ENCODE measurements around the gene COQ8B. TPM values are rescaled to one million over a fixed set of nuclear protein-coding genes. Genes with fewer than 3 reads are reported as not detected.

Gene COQ8B
- total RNA-seq: 40.7 TPM

DNA sequence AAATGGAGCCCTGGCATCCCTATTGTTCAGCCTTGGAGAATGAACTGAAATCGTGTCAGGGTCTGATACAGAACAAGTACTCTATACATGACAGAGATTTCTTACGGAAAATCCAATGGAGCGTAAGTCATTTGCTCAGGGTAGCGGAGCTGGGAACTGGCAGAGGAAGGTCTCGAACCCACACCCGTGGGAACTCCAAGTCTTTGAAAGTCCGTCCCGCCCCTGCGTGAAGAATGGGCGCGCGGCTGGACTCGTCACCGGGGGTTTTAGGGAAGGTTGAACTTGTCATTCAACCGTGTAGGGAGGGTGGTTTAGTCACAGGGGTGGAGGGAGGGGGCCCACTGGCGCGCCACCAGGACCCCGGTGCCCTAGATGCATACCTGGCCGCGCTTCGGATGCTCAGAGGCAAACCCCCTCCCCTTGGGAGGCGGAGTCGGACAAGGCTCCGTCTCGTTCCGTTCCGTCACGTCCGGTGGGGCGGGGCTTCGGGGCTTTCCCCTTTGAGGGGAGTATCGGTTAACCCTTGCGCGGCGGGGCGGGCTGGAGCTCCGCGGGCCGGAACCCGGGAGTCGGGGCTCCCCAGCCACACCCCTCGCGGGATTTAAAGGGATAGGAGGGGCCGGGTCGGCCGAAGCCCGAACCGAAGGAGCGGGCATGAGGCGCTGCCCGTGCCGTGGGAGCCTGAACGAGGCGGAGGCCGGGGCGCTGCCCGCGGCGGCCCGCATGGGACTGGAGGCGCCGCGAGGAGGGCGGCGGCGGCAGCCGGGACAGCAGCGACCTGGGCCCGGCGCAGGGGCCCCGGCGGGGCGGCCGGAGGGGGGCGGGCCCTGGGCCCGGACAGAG is at the start of gene COQ8B, which contains the start of gene ITPKC:
Gene COQ8B (minus strand): TSS at position 405 of the 843 bp plus-strand sequence. CDS start 2,254 bp downstream, outside the sequence.
Gene ITPKC (plus strand): TSS at position 631 of the 843 bp plus-strand sequence. CDS start 24 bp downstream, at position 655.

DNA sequence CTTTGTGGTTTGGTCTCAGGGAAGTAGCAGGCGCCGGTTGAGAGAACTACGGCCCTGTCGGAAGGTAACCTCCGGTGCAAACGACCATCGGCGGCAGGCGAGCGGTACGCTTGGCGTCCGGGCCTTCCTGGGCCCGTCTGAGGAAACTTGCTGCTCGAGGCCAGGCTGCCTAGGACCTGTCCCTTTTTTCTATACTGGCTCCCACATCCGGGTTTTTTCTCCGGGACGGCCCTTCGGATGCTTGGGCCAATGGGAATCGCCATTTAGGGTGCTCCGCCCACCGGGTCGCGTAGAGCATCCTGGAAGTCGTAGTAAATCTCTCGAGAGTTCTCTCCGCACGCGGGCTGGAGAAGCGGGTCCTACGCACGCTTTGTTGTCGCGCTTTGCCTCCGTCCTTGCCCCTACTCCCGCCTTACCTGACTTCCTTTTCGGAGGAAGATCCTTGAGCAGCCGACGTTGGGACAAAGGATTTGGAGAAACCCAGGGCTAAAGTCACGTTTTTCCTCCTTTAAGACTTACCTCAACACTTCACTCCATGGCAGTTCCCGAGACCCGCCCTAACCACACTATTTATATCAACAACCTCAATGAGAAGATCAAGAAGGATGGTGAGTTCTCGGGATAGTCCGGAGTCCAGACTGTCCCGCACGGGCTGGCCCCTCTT is 34.3 kb upstream of the COQ8B start, which contains the start of gene SNRPA:
Gene SNRPA (plus strand): TSS at position 330 of the 664 bp plus-strand sequence. CDS start 206 bp downstream, at position 536.

DNA sequence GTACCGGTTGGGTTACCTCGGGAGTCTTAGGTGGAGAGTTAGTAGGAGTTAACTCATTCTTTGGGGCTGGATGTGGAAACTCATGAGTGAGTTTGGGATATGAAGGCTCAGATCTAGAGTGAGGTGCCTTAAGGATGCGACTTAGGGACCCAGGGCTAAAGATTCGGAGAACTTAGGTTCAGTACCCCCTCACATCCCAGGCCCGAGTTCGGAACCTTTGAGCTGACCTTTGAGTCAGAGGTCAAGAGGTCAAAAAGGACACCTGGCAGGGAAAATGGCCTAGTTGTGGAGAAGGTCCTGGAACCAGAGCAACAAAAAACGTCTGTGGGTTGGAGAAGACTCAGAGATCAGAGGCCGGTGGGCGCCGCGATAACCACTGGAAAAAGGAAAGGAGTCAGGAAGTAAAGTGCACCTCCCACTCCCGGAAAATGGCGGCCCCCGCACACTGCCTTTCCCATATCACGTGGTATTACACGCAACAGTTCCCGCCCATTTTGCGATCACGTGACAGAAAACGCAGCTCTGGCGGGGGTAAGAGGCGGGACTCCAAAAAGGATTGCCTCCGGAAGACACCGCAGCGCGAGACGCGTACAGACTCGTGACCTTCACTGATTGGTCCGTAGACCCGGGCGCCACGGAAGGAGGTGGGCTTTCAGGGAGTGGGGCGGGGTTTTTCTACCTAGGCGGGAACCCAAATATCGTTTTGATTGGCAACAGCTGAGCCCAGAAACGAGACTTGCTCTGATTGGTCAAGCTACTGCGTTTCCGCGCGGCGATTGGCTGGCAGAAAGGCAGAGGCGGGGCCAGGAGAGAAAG is 33.6 kb upstream of the COQ8B start, which contains the start of gene ACTMAP:
Gene ACTMAP (minus strand): TSS at position 420 of the 816 bp plus-strand sequence. CDS start 674 bp downstream, outside the sequence.

DNA sequence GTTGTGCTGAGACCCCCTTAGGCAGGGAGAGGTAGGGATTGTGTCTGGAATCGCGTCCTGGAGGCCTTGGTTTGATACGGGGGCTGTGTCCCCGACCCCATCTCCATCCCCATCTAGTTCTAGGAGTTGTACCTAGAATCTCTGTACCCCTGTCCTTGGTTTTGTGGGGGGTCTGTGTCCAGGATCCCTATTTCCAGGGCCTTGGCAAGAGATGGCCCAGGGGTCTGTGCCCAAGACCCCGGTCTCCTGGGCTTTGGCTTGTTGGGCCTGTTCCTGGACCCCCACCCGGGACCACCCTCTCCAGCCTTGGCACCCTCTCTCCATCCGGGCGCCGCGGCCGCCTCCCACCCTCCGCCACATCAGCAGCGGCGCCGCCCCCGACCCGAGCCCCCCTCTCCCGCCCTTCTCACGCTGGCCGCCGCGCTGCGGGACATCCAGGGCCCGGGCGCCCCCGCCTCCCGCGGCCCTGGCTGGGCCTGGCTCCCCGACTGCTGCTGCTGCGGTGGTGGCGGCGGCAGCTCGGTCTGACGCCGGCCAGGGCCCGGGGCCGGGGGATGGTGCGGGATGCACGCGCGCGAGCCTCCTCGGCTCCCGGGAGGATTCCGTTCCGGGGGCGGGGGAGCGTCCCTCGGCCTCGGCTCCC is 26.5 kb downstream of the COQ8B start, which contains the start of gene NUMBL:
Gene NUMBL (minus strand): TSS at position 602 of the 643 bp plus-strand sequence. CDS start 168 bp downstream, at position 434.

Small RNAs within 50 kb of the gene (small RNA-seq; reads per million reads assigned to genes)
- gene RNU6-195P (ENCODE audit: low replicate concordance): not detected

Other genes starting within 250 kb of the COQ8B start
- gene SPTBN4, start 249.9 kb downstream of the COQ8B start, total RNA-seq: 42.6 TPM
- 3.4 TPM for gene SHKBP1, start 140.0 kb downstream of the COQ8B start, total RNA-seq
- 31.6 TPM for gene LTBP4, start 115.5 kb downstream of the COQ8B start, total RNA-seq
- 39.8 TPM for gene NUMBL, start 26.2 kb downstream of the COQ8B start, total RNA-seq
- gene ITPKC, start 226 bp upstream of the COQ8B start, total RNA-seq: 7.5 TPM
- 0.94 TPM for gene ACTMAP, start 33.6 kb upstream of the COQ8B start, total RNA-seq
- 35.7 TPM for gene SNRPA, start 34.3 kb upstream of the COQ8B start, total RNA-seq
- not detected for gene MIA, start 58.6 kb upstream of the COQ8B start, total RNA-seq
- gene RAB4B, start 61.4 kb upstream of the COQ8B start, total RNA-seq: 11.9 TPM
- 80.1 TPM for gene EGLN2, start 82.3 kb upstream of the COQ8B start, total RNA-seq
- gene CYP2A6, start 133.6 kb upstream of the COQ8B start, total RNA-seq: not detected
- gene CYP2A7, start 165.3 kb upstream of the COQ8B start, total RNA-seq: not detected

Measured in parietal lobe (tissue), 2 donors.